Endodermal cell (in vitro differentiated cells): ENCODE data around the gene CACNA2D2. TPM values are rescaled to one million over a fixed set of nuclear protein-coding genes. Genes with fewer than 3 reads are reported as not detected.

Source experiments
- DNase-seq: peaks from one replicate; pipeline ENCODE4 v3.0.0-alpha.2; 2017
- H3K27ac ChIP-seq: 2 replicates; pipeline ENCODE4 v1.5.1; 2013; ENCODE audit warnings: mild to moderate bottlenecking, low read depth, low read length, moderate library complexity
- H3K27me3 ChIP-seq: 2 replicates; pipeline ENCODE4 v1.6.1; 2013; ENCODE audit warnings: mild to moderate bottlenecking, low read length, moderate library complexity; ENCODE audit not compliant: insufficient read depth, control insufficient read depth, poor library complexity, severe bottlenecking
- H3K36me3 ChIP-seq: 2 replicates; pipeline ENCODE4 v1.7.0; 2013; ENCODE audit warnings: mild to moderate bottlenecking, low read length, moderate library complexity; ENCODE audit not compliant: control insufficient read depth, insufficient read depth
- H3K4me1 ChIP-seq: one replicate; pipeline ENCODE4 v1.7.0; 2013; ENCODE audit warnings: low read length; ENCODE audit not compliant: control insufficient read depth, insufficient read depth
- H3K4me3 ChIP-seq: 2 replicates; pipeline ENCODE4 v1.5.1; 2013; ENCODE audit warnings: mild to moderate bottlenecking, low read length, moderate library complexity
- H3K9ac ChIP-seq: 2 replicates; pipeline ENCODE4 v1.6.1; 2013; ENCODE audit warnings: mild to moderate bottlenecking, low read length, moderate library complexity; ENCODE audit not compliant: poor library complexity, severe bottlenecking; ENCODE audit errors: extremely low read depth
- H3K9me3 ChIP-seq: 2 replicates; pipeline ENCODE4 v1.6.1; 2013; ENCODE audit warnings: mild to moderate bottlenecking, low read length, moderate library complexity; ENCODE audit not compliant: control insufficient read depth
- H3K27ac Mint-ChIP-seq: 2 replicates; pipeline ENCODE4 v1.8.0; 2020; ENCODE audit warnings: mixed read lengths
- H3K27me3 Mint-ChIP-seq: 2 replicates; pipeline ENCODE4 v1.8.0; 2021; ENCODE audit warnings: mild to moderate bottlenecking, mixed read lengths; ENCODE audit not compliant: insufficient read depth
- H3K36me3 Mint-ChIP-seq: 2 replicates; pipeline ENCODE4 v1.8.0; 2020; ENCODE audit warnings: low read depth, mixed read lengths
- H3K4me1 Mint-ChIP-seq: 2 replicates; pipeline ENCODE4 v1.8.0; 2020; ENCODE audit warnings: mixed read lengths
- H3K4me3 Mint-ChIP-seq: 2 replicates; pipeline ENCODE4 v1.8.0; 2020; ENCODE audit warnings: mild to moderate bottlenecking, moderate library complexity, mixed read lengths
- H3K9me3 Mint-ChIP-seq: 2 replicates; pipeline ENCODE4 v1.8.0; 2020; ENCODE audit warnings: mild to moderate bottlenecking, mixed read lengths
- WGBS, 2 experiments: methylation state at CpG; one replicate each; pipeline versions ENCODE4 v1.1.5 to v1.1.7; 2013; ENCODE audit warnings: missing lambda C conversion rate in 2 of 2, mixed read lengths in 1 of 2; ENCODE audit not compliant: insufficient coverage in 1 of 2, insufficient read length in 1 of 2; 5-methylcytosine and 5-hydroxymethylcytosine counted together
- total RNA-seq, 2 donors: library from RNA; stranded (reverse); fragmentation: NEBNext Ultra II Directional in 1 of 2; extraction: Animal tissue kit (Norgen Biotek cat#: 25700) in 1 of 2; gene quantifications; 2 replicates in 1 of 2; 3 replicates in 1 of 2; pipeline ENCODE4 v1.2.1, GENCODE V29; 2021
- TF ChIP-seq, protein P1 (sequence below): fragments of 200-600 bp; sonication (generic); conservative IDR thresholded peaks from 2 replicates; pipeline ENCODE4 v1.5.0; 2021; ENCODE audit warnings: antibody characterized with exemption, mild to moderate bottlenecking

The CACNA2D2 gene
- total RNA-seq, 2 donors from 2014 or later: 17.6 to 20.7 TPM

DNA sequence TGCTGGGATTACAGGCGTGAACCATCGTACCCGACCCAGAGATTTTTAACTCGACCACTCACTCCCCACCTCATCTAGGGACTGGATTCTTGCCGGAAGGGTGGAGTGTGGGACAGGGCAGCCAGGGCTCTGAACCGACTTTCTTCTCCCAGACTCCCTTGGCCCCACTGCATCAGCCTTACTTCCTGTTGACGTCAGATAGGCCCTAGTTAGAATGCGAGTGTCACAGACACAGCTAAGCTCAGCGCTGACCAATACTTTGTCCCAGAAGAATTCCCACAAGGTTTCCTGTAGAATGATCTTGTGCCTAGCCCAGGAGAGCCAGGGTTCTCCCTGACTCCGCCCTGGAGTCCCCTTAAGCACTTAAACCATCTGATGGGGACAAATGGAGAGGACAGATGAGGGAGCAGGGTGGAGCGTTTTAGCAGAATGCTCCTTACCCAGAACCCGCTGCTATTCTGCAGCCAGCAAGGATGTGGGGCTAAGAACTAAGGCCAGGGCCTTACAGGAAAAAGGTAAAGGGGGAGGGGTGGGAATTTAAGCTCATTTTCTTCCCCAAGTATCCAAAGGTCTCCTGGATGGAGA is 169.6 kb downstream of the CACNA2D2 start:
- no peak overlapping the region for H3K4me3 Mint-ChIP-seq
- H3K9me3 Mint-ChIP-seq: no peaks in the 10 kb centered on the region

DNA sequence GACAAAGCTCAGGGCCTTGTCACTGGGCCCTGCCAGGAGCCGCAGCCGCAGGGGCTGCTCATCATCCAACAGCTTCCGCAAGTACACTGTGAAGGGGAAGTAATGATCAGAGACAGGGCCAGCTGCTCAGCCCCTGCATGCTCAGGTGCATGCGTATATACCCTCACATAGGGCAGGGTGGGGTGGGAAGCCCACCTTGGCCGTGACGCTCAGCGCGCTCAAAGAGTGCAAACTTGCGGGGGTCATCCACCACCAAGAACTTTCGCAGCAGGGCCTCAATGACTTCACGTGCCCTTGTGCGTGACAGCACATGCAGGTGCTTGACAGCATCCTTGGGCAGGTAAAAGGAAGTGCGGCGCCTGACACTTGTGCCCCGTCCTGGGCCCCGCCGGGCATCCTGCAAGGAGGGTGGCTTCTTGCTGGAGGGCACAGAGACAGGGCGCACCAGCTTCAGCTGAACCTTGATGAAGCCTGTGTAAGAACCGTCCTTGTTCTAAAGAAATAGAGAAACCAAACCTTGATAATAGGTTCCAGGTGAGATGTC is 172.0 kb downstream of the CACNA2D2 start:
- no peaks in the 10 kb centered on the region for H3K9me3 Mint-ChIP-seq
- H3K4me1 ChIP-seq: peaks cover 10% of the 10 kb centered on the region
- H3K27ac Mint-ChIP-seq: no peak overlapping the region
- no peaks in the 10 kb centered on the region for H3K27me3 Mint-ChIP-seq
- peaks cover 29% of the 10 kb centered on the region for H3K36me3 Mint-ChIP-seq
- no peak overlapping the region for H3K4me3 Mint-ChIP-seq
- H3K9me3 ChIP-seq: no peaks in the 10 kb centered on the region
- no peaks in the 10 kb centered on the region for H3K27me3 ChIP-seq
- H3K27ac ChIP-seq: no peak overlapping the region
- TF ChIP-seq, protein P1, sequence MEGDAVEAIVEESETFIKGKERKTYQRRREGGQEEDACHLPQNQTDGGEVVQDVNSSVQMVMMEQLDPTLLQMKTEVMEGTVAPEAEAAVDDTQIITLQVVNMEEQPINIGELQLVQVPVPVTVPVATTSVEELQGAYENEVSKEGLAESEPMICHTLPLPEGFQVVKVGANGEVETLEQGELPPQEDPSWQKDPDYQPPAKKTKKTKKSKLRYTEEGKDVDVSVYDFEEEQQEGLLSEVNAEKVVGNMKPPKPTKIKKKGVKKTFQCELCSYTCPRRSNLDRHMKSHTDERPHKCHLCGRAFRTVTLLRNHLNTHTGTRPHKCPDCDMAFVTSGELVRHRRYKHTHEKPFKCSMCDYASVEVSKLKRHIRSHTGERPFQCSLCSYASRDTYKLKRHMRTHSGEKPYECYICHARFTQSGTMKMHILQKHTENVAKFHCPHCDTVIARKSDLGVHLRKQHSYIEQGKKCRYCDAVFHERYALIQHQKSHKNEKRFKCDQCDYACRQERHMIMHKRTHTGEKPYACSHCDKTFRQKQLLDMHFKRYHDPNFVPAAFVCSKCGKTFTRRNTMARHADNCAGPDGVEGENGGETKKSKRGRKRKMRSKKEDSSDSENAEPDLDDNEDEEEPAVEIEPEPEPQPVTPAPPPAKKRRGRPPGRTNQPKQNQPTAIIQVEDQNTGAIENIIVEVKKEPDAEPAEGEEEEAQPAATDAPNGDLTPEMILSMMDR: no peak
- peaks cover 9% of the 10 kb centered on the region for H3K4me1 Mint-ChIP-seq
- H3K9ac ChIP-seq: no peak overlapping the region
- DNase-seq: no peak
- 96 to 97% methylated on average over 16 to 19 of the region's 19 CpGs for WGBS, 2 experiments
- no peak overlapping the region for H3K4me3 ChIP-seq
- H3K36me3 ChIP-seq: peaks cover 46% of the 10 kb centered on the region

More for the DNA sequence above, 169.6 kb downstream of the CACNA2D2 start:
- Histone ChIP-seq H3K4me3 (peak overlapping the region; percentile 3), H3K36me3 (peaks cover 41% of the 10 kb centered on the region), H3K27me3 (peaks cover 8% of the 10 kb centered on the region), H3K4me1 (peaks cover 10% of the 10 kb centered on the region), H3K27ac (no peak overlapping the region), H3K9ac (no peak overlapping the region), H3K9me3 (no peaks in the 10 kb centered on the region)
- H3K4me1 Mint-ChIP-seq: peaks cover 10% of the 10 kb centered on the region
- TF ChIP-seq, protein P1: no peak
- peaks cover 8% of the 10 kb centered on the region for H3K27me3 Mint-ChIP-seq
- H3K27ac Mint-ChIP-seq: peak overlapping the region; percentile 55
- WGBS, 2 experiments: 90 to 95% methylated on average over 8 to 12 of the region's 12 CpGs
- no peak for DNase-seq
- H3K36me3 Mint-ChIP-seq: peaks cover 29% of the 10 kb centered on the region

DNA sequence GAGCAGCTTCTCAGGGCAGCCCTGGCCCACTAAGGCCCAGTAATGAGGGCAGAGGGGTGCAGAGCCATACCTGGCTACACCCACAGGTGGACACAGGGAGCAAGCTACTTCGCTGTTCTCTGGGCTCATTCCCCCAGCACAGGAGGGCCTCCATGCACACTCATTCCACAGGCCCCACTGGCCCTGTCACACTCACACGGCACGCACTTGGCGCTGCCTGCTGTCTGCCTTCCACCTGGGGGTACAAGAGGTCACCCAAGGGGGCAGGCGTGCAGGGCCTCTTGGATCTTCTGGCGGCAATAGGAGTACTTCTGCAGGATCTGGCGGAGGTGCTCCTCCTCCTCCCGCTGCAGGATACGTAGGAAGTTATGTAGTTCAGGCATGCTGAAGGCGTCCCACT is 173.1 kb downstream of the CACNA2D2 start:
- Mint-ChIP-seq H3K27me3 (no peaks in the 10 kb centered on the region), H3K36me3 (peaks cover 33% of the 10 kb centered on the region), H3K27ac (no peak overlapping the region), H3K4me3 (no peak overlapping the region), H3K9me3 (no peaks in the 10 kb centered on the region), H3K4me1 (peaks cover 3% of the 10 kb centered on the region)
- WGBS, 2 experiments: 88 to 95% methylated on average over 6 to 10 of the region's 10 CpGs
- peaks cover 54% of the 10 kb centered on the region for H3K36me3 ChIP-seq
- H3K4me1 ChIP-seq: peaks cover 4% of the 10 kb centered on the region
- TF ChIP-seq, protein P1: no peak
- H3K9me3 ChIP-seq: no peaks in the 10 kb centered on the region
- H3K9ac ChIP-seq: no peak overlapping the region
- no peak overlapping the region for H3K27ac ChIP-seq
- DNase-seq: no peak
- no peaks in the 10 kb centered on the region for H3K27me3 ChIP-seq
- no peak overlapping the region for H3K4me3 ChIP-seq
